ENCODE data around the gene UBE2I. TPM values are rescaled to one million over a fixed set of nuclear protein-coding genes. Genes with fewer than 3 reads are reported as not detected.
"Not testable (repeated sequence)": the region's sequence is repeated elsewhere in the genome, so short reads cannot be mapped to it uniquely, and the experiment has no call there.

The UBE2I gene
- total RNA-seq, 2 donors from 2014 or later = 58.2 to 110 TPM

GRCh38 chr16:1289477-1289866 is 20.0 kb upstream of the UBE2I start:
- WGBS = 19% methylated on average over 11 of the region's 17 CpGs
- intact Hi-C loops (cut with DNase I) = no loop called here
- no peak overlapping the region for H3K4me3 ChIP-seq
- TF ChIP-seq POLR2AphosphoS5 (IDR thresholded peaks at IDR 0.05) = no peak
- no peak for TF ChIP-seq POLR2A (IDR thresholded peaks at IDR 0.05)
- no peak for TF ChIP-seq CTCF (IDR thresholded peaks at IDR 0.05)
- H3K9me3 ChIP-seq = no peaks in the 10 kb centered on the region
- H3K4me1 ChIP-seq (replicated peaks) = no peaks in the 10 kb centered on the region
- peaks cover 26% of the 10 kb centered on the region for H3K27me3 ChIP-seq (replicated peaks; ENCODE audit: insufficient read depth)
- DNase-seq (ENCODE audit: low spot score) = no peak
- H3K27ac ChIP-seq = no peak overlapping the region
- no peaks in the 10 kb centered on the region for H3K36me3 ChIP-seq

GRCh38 chr16:1290063-1290501 is 19.4 kb upstream of the UBE2I start:
- WGBS = 24% methylated on average over 22 of the region's 22 CpGs
- no peak for TF ChIP-seq CTCF (IDR thresholded peaks at IDR 0.05)
- no peak for TF ChIP-seq POLR2AphosphoS5 (IDR thresholded peaks at IDR 0.05)
- no peak for TF ChIP-seq POLR2A (IDR thresholded peaks at IDR 0.05)
- no peaks in the 10 kb centered on the region for H3K36me3 ChIP-seq
- no peak for DNase-seq (ENCODE audit: low spot score)
- H3K4me3 ChIP-seq = no peak overlapping the region
- H3K27ac ChIP-seq = no peak overlapping the region
- no peaks in the 10 kb centered on the region for H3K4me1 ChIP-seq (replicated peaks)
- H3K9me3 ChIP-seq = no peaks in the 10 kb centered on the region
- peaks cover 26% of the 10 kb centered on the region for H3K27me3 ChIP-seq (replicated peaks; ENCODE audit: insufficient read depth)
- intact Hi-C loops (cut with DNase I) = no loop called here

GRCh38 chr16:1290860-1291575 is 18.4 kb upstream of the UBE2I start:
- TF ChIP-seq POLR2A (IDR thresholded peaks at IDR 0.05) = no peak
- TF ChIP-seq CTCF (IDR thresholded peaks at IDR 0.05) = no peak
- TF ChIP-seq POLR2AphosphoS5 (IDR thresholded peaks at IDR 0.05) = no peak
- intact Hi-C loops (cut with DNase I) = no loop called here
- H3K36me3 ChIP-seq = no peaks in the 10 kb centered on the region
- 52% methylated on average over 29 of the region's 29 CpGs for WGBS
- no peak overlapping the region for H3K27ac ChIP-seq
- peaks cover 26% of the 10 kb centered on the region for H3K27me3 ChIP-seq (replicated peaks; ENCODE audit: insufficient read depth)
- no peaks in the 10 kb centered on the region for H3K9me3 ChIP-seq
- no peaks in the 10 kb centered on the region for H3K4me1 ChIP-seq (replicated peaks)
- no peak overlapping the region for H3K4me3 ChIP-seq
- no peak for DNase-seq (ENCODE audit: low spot score)

GRCh38 chr16:1291576-1291974 is 17.9 kb upstream of the UBE2I start:
- TF ChIP-seq POLR2AphosphoS5 (IDR thresholded peaks at IDR 0.05) = no peak
- TF ChIP-seq CTCF (IDR thresholded peaks at IDR 0.05) = no peak
- no peak for TF ChIP-seq POLR2A (IDR thresholded peaks at IDR 0.05)
- H3K36me3 ChIP-seq = no peaks in the 10 kb centered on the region
- H3K27ac ChIP-seq = no peak overlapping the region
- intact Hi-C loops (cut with DNase I) = no loop called here
- H3K27me3 ChIP-seq (replicated peaks; ENCODE audit: insufficient read depth) = peaks cover 21% of the 10 kb centered on the region
- no peaks in the 10 kb centered on the region for H3K9me3 ChIP-seq
- no peak overlapping the region for H3K4me3 ChIP-seq
- H3K4me1 ChIP-seq (replicated peaks) = no peaks in the 10 kb centered on the region
- no peak for DNase-seq (ENCODE audit: low spot score)
- 39% methylated on average over 14 of the region's 17 CpGs for WGBS

GRCh38 chr16:1292208-1292607 is 17.2 kb upstream of the UBE2I start:
- H3K27ac ChIP-seq; DNase-seq (ENCODE audit: low spot score); H3K36me3 ChIP-seq; H3K4me1 ChIP-seq (replicated peaks); intact Hi-C loops (cut with DNase I); H3K4me3 ChIP-seq; H3K9me3 ChIP-seq: not testable (repeated sequence)
- H3K27me3 ChIP-seq (replicated peaks; ENCODE audit: insufficient read depth) = peaks cover 21% of the 10 kb centered on the region
- 87% methylated on average over 6 of the region's 6 CpGs for WGBS

GRCh38 chr16:1292808-1293207 is 16.6 kb upstream of the UBE2I start:
- H3K36me3 ChIP-seq; H3K4me3 ChIP-seq; intact Hi-C loops (cut with DNase I); H3K9me3 ChIP-seq; H3K4me1 ChIP-seq (replicated peaks); DNase-seq (ENCODE audit: low spot score); H3K27ac ChIP-seq: not testable (repeated sequence)
- peaks cover 20% of the 10 kb centered on the region for H3K27me3 ChIP-seq (replicated peaks; ENCODE audit: insufficient read depth)
- WGBS = 84% methylated on average over 8 of the region's 8 CpGs

Measured in prostate gland (tissue), 2 donors.